Esophagus muscularis mucosa (tissue), 4 donors: Measurements from ENCODE around the gene SUPT6H. TPM values are rescaled to one million over a fixed set of nuclear protein-coding genes. Genes with fewer than 3 reads are reported as not detected.

Source experiments
- DNase-seq: peaks from one replicate; pipeline ENCODE4 v3.0.0-alpha.2; 2017; ENCODE audit errors: extremely low spot score
- H3K27ac ChIP-seq, 4 donors: fragments of 200-600 bp; sonication (generic); replicated peaks in 1 of 4; 1 replicate in 3 of 4; 2 replicates in 1 of 4; pipeline ENCODE4 v1.5.1; 2016 to 2019; ENCODE audit warnings: mild to moderate bottlenecking in 1 of 4
- H3K27me3 ChIP-seq, 4 donors: fragments of 200-600 bp; sonication (generic); one replicate each; pipeline versions ENCODE4 v1.5.1 to v1.6.0; 2016 to 2019
- H3K36me3 ChIP-seq, 4 donors: fragments of 200-600 bp; sonication (generic); one replicate each; pipeline ENCODE4 v1.5.1; 2016 to 2019
- H3K4me1 ChIP-seq, 4 donors: fragments of 200-600 bp; sonication (generic); one replicate each; pipeline ENCODE4 v1.5.1; 2016 to 2019
- H3K4me3 ChIP-seq, 4 donors: fragments of 200-600 bp; sonication (generic); 1 replicate in 2 of 4; 2 replicates in 2 of 4; pipeline ENCODE4 v1.5.1; 2016 to 2019; ENCODE audit warnings: mild to moderate bottlenecking in 4 of 4, moderate library complexity in 1 of 4
- H3K9me3 ChIP-seq, 4 donors: fragments of 200-600 bp; sonication (generic); 1 replicate in 3 of 4; 2 replicates in 1 of 4; pipeline ENCODE4 v1.5.1; 2016 to 2019
- CTCF ChIP-seq, 3 experiments: fragments of 200-600 bp in 2 of 3; fragments of 450-650 bp in 1 of 3; sonication (generic) in 2 of 3; IDR thresholded peaks; one replicate each; pipeline ENCODE4 v1.5.1; 2017 to 2019; ENCODE audit warnings: antibody characterized with exemption in 3 of 3, mild to moderate bottlenecking in 2 of 3, moderate library complexity in 1 of 3
- EP300 ChIP-seq: sonication (generic); formaldehyde crosslinking; IDR thresholded peaks from one replicate; pipeline ENCODE4 v1.6.1; 2017; ENCODE audit warnings: antibody characterized with exemption
- POLR2A ChIP-seq: fragments of 450-650 bp; IDR thresholded peaks from one replicate; pipeline ENCODE4 v1.6.1; 2017; ENCODE audit warnings: antibody characterized with exemption, moderate library complexity, mild to moderate bottlenecking, low read depth
- POLR2AphosphoS5 ChIP-seq, 2 donors: sonication (generic); formaldehyde crosslinking; IDR thresholded peaks; one replicate each; pipeline ENCODE4 v1.6.1; 2017; ENCODE audit warnings: antibody characterized with exemption in 2 of 2
- WGBS: methylation state at CpG from one replicate; pipeline ENCODE4 v1.1.5; 2018; 5-methylcytosine and 5-hydroxymethylcytosine counted together
- intact Hi-C: fragments of 100-400 bp; cut with DNase I; formaldehyde crosslinking; loops from one replicate; pipeline ENCODE4 v1.15.1; 2023
- total RNA-seq, 4 donors: library from RNA; depleted of rRNA; stranded (reverse); fragments of >200 nt; gene quantifications; one replicate each; pipeline versions ENCODE4 v1.1.0 to v1.2.1, GENCODE V29; 2016

SUPT6H gene
- total RNA-seq, 4 donors from 2014 or later: 57.3 to 84.4 (median 71.1) TPM

- intact Hi-C loops: no loop called here
- 62% methylated on average over 3 of the region's 3 CpGs for WGBS
- Histone ChIP-seq H3K27me3 (no peaks in the 10 kb centered on the region), H3K9me3 (no peaks in the 10 kb centered on the region), H3K4me1 (no peaks in the 10 kb centered on the region), H3K36me3 (peaks cover 97 to 100% (median 100%) of the 10 kb centered on the region in 4 donors), H3K4me3 (no peak overlapping the region), H3K27ac (no peak overlapping the region)
- TF ChIP-seq POLR2A: no peak
- no peak for TF ChIP-seq CTCF (IDR thresholded peaks at IDR 0.05)
- no peak for DNase-seq
Measured at GRCh38 chr17:28675490-28675889, 13.5 kb downstream of the SUPT6H start.

GRCh38 chr17:28675980-28676379 lies 14.0 kb downstream of the SUPT6H start:
- TF ChIP-seq EP300: no peak
- TF ChIP-seq CTCF (IDR thresholded peaks at IDR 0.05): no peak
- TF ChIP-seq POLR2AphosphoS5 (IDR thresholded peaks at IDR 0.05): no peak
- TF ChIP-seq POLR2A: no peak
- no peak overlapping the region for H3K4me3 ChIP-seq
- intact Hi-C loops: no loop called here

GRCh38 chr17:28682655-28683054 lies 20.6 kb downstream of the SUPT6H start:
- intact Hi-C loops: no loop called here
- Histone ChIP-seq H3K27me3 (no peaks in the 10 kb centered on the region), H3K36me3 (peaks cover 100% of the 10 kb centered on the region in 4 donors), H3K4me1 (no peaks in the 10 kb centered on the region), H3K9me3 (no peaks in the 10 kb centered on the region), H3K4me3 (no peak overlapping the region), H3K27ac (no peak overlapping the region)
- no peak for TF ChIP-seq CTCF (IDR thresholded peaks at IDR 0.05)
- 98% methylated on average over 7 of the region's 11 CpGs for WGBS
- no peak for DNase-seq

More at GRCh38 chr17:28675980-28676379, 14.0 kb downstream of the SUPT6H start:
- DNase-seq: no peak
- Histone ChIP-seq H3K27ac (no peak overlapping the region), H3K4me1 (no peaks in the 10 kb centered on the region), H3K9me3 (no peaks in the 10 kb centered on the region), H3K36me3 (peaks cover 98 to 100% (median 100%) of the 10 kb centered on the region in 4 donors), H3K27me3 (no peaks in the 10 kb centered on the region)
- WGBS: 82% methylated on average over 7 of the region's 7 CpGs

GRCh38 chr17:28684963-28685362 lies 23.0 kb downstream of the SUPT6H start:
- no peak overlapping the region for H3K4me3 ChIP-seq
- 50% methylated on average over 3 of the region's 3 CpGs for WGBS
- intact Hi-C loops: no loop called here
- TF ChIP-seq POLR2AphosphoS5 (IDR thresholded peaks at IDR 0.05): no peak
- TF ChIP-seq EP300: no peak
- TF ChIP-seq CTCF (IDR thresholded peaks at IDR 0.05): no peak
- no peak for TF ChIP-seq POLR2A
- no peak for DNase-seq
- no peaks in the 10 kb centered on the region for H3K9me3 ChIP-seq
- H3K4me1 ChIP-seq: no peaks in the 10 kb centered on the region
- no peaks in the 10 kb centered on the region for H3K27me3 ChIP-seq
- no peak overlapping the region for H3K27ac ChIP-seq
- H3K36me3 ChIP-seq: peaks cover 100% of the 10 kb centered on the region in 4 donors

GRCh38 chr17:28685366-28685765 lies 23.4 kb downstream of the SUPT6H start:
- Histone ChIP-seq H3K9me3 (no peaks in the 10 kb centered on the region), H3K27me3 (no peaks in the 10 kb centered on the region), H3K27ac (no peak overlapping the region), H3K36me3 (peaks cover 100% of the 10 kb centered on the region in 4 donors), H3K4me3 (no peak overlapping the region), H3K4me1 (no peaks in the 10 kb centered on the region)
- intact Hi-C loops: no loop called here
- TF ChIP-seq EP300 (no peak), POLR2A (no peak), POLR2AphosphoS5 (IDR thresholded peaks at IDR 0.05) (no peak), CTCF (IDR thresholded peaks at IDR 0.05) (no peak)
- 94% methylated on average over 5 of the region's 5 CpGs for WGBS
- no peak for DNase-seq
